Activated CD8-positive, alpha-beta memory T cell treated with anti-CD3 and anti-CD28 coated beads, Interleukin-2, amount 50 U/mL, for 24 hours (primary cell): ENCODE data around the gene PRDM16.
"Not testable (repeated sequence)": the region's sequence is repeated elsewhere in the genome, so short reads cannot be mapped to it uniquely, and the experiment has no call there.

Experiments used
- DNase-seq: peaks from one replicate; pipeline ENCODE4 v3.0.0-alpha.2; 2020; ENCODE audit errors: extremely low read depth

Gene PRDM16

GRCh38 chr1:3279182-3279470 lies 210.1 kb downstream of the PRDM16 start:
- DNase-seq = no peak

- no peak for DNase-seq
These were observed 212.7 kb downstream of the PRDM16 start for GRCh38 chr1:3281735-3282134.

GRCh38 chr1:3282186-3282585 lies 213.2 kb downstream of the PRDM16 start:
- DNase-seq = no peak

GRCh38 chr1:3282656-3283430 lies 213.8 kb downstream of the PRDM16 start:
- DNase-seq = no peak

- DNase-seq = no peak
These were observed 214.8 kb downstream of the PRDM16 start for GRCh38 chr1:3283849-3284248.

- no peak for DNase-seq
These were observed 215.7 kb downstream of the PRDM16 start for GRCh38 chr1:3284691-3285090.

GRCh38 chr1:3285106-3285740 lies 216.2 kb downstream of the PRDM16 start:
- no peak for DNase-seq

- DNase-seq = not testable (repeated sequence)
These were observed 218.1 kb downstream of the PRDM16 start for GRCh38 chr1:3287095-3287494.

- DNase-seq = no peak
These were observed 218.7 kb downstream of the PRDM16 start for GRCh38 chr1:3287656-3288160.

- DNase-seq = no peak
These were observed 220.5 kb downstream of the PRDM16 start for GRCh38 chr1:3289502-3289901.

GRCh38 chr1:3290438-3290837 lies 221.4 kb downstream of the PRDM16 start:
- DNase-seq = no peak

- DNase-seq = no peak
These were observed 221.9 kb downstream of the PRDM16 start for GRCh38 chr1:3290915-3291314.

GRCh38 chr1:3292051-3292722 lies 223.2 kb downstream of the PRDM16 start:
- no peak for DNase-seq

- no peak for DNase-seq
These were observed 224.0 kb downstream of the PRDM16 start for GRCh38 chr1:3292868-3293562.

GRCh38 chr1:3293563-3294080 lies 224.6 kb downstream of the PRDM16 start:
- no peak for DNase-seq

- DNase-seq = no peak
These were observed 225.4 kb downstream of the PRDM16 start for GRCh38 chr1:3294450-3294849.

- DNase-seq = no peak
These were observed 226.8 kb downstream of the PRDM16 start for GRCh38 chr1:3295846-3296245.

- DNase-seq = no peak
These were observed 227.3 kb downstream of the PRDM16 start for GRCh38 chr1:3296326-3296725.

GRCh38 chr1:3296826-3297225 lies 227.8 kb downstream of the PRDM16 start:
- no peak for DNase-seq

- no peak for DNase-seq
These were observed 228.8 kb downstream of the PRDM16 start for GRCh38 chr1:3297756-3298155.

- DNase-seq = no peak
These were observed 229.2 kb downstream of the PRDM16 start for GRCh38 chr1:3298197-3298596.

- no peak for DNase-seq
These were observed 235.2 kb downstream of the PRDM16 start for GRCh38 chr1:3304246-3304645.
